ENCODE data around the gene KIR2DL3. TPM values are rescaled to one million over a fixed set of nuclear protein-coding genes. Genes with fewer than 3 reads are reported as not detected.
"Not testable (repeated sequence)": the region's sequence is repeated elsewhere in the genome, so short reads cannot be mapped to it uniquely, and the experiment has no call there.

Gene KIR2DL3
- total RNA-seq, result not detected

- DNase-seq, result not testable (repeated sequence)
Measured at GRCh38 chr19:54738306-54738705, at the start of gene KIR2DL3. TSS of gene KIR2DL3 (plus strand) at chr19:54738513. CDS start at chr19:54738546, 33 bp downstream.

GRCh38 chr19:54691582-54692297, 46.6 kb upstream of the KIR2DL3 start:
- no peak for DNase-seq

GRCh38 chr19:54692298-54692615, 46.1 kb upstream of the KIR2DL3 start:
- DNase-seq, result no peak

- DNase-seq, result no peak
Measured at GRCh38 chr19:54694648-54695047, 43.7 kb upstream of the KIR2DL3 start.

GRCh38 chr19:54696117-54696548, 42.2 kb upstream of the KIR2DL3 start:
- DNase-seq, result no peak

GRCh38 chr19:54696766-54697165, 41.5 kb upstream of the KIR2DL3 start:
- no peak for DNase-seq

GRCh38 chr19:54697716-54698115, 40.6 kb upstream of the KIR2DL3 start:
- DNase-seq, result not testable (repeated sequence)

GRCh38 chr19:54704928-54705327, 33.4 kb upstream of the KIR2DL3 start:
- no peak for DNase-seq

GRCh38 chr19:54707962-54708361, 30.4 kb upstream of the KIR2DL3 start:
- no peak for DNase-seq

GRCh38 chr19:54708781-54709180, 29.5 kb upstream of the KIR2DL3 start:
- no peak for DNase-seq

- no peak for DNase-seq
Measured at GRCh38 chr19:54709212-54709948, 28.9 kb upstream of the KIR2DL3 start.

- not testable (repeated sequence) for DNase-seq
Measured at GRCh38 chr19:54709956-54710355, 28.4 kb upstream of the KIR2DL3 start.

GRCh38 chr19:54724142-54724541, 14.2 kb upstream of the KIR2DL3 start, which contains the start of gene KIR3DL3:
TSS of gene KIR3DL3 (plus strand) at chr19:54724442. CDS start at chr19:54724497, 55 bp downstream.
- no peak for DNase-seq

GRCh38 chr19:54724644-54725043, 13.7 kb upstream of the KIR2DL3 start:
- DNase-seq, result no peak

GRCh38 chr19:54725321-54725720, 13.0 kb upstream of the KIR2DL3 start:
- no peak for DNase-seq

GRCh38 chr19:54727562-54727961, 10.8 kb upstream of the KIR2DL3 start:
- no peak for DNase-seq

GRCh38 chr19:54728167-54728566, 10.1 kb upstream of the KIR2DL3 start:
- DNase-seq, result no peak

- DNase-seq, result no peak
Measured at GRCh38 chr19:54729416-54730188, 8.7 kb upstream of the KIR2DL3 start.

- DNase-seq, result no peak
Measured at GRCh38 chr19:54731191-54731590, 7.1 kb upstream of the KIR2DL3 start.

GRCh38 chr19:54738715-54739114, 402 bp downstream of the KIR2DL3 start:
- DNase-seq, result no peak

- no peak for DNase-seq
Measured at GRCh38 chr19:54739587-54740497, 1.5 kb downstream of the KIR2DL3 start.

GRCh38 chr19:54741950-54742349, 3.6 kb downstream of the KIR2DL3 start:
- DNase-seq, result not testable (repeated sequence)
